GM21528 (cell line): ENCODE measurements around the gene PRELID1.

ENCODE experiments used
- ATAC-seq: cut with Tn5 transposase; IDR thresholded peaks from one replicate; pipeline ENCODE4 v1.9.1; 2021; ENCODE audit warnings: mild to moderate bottlenecking, moderate library complexity; ENCODE audit not compliant: unreplicated experiment, low FRiP score

Gene PRELID1

DNA sequence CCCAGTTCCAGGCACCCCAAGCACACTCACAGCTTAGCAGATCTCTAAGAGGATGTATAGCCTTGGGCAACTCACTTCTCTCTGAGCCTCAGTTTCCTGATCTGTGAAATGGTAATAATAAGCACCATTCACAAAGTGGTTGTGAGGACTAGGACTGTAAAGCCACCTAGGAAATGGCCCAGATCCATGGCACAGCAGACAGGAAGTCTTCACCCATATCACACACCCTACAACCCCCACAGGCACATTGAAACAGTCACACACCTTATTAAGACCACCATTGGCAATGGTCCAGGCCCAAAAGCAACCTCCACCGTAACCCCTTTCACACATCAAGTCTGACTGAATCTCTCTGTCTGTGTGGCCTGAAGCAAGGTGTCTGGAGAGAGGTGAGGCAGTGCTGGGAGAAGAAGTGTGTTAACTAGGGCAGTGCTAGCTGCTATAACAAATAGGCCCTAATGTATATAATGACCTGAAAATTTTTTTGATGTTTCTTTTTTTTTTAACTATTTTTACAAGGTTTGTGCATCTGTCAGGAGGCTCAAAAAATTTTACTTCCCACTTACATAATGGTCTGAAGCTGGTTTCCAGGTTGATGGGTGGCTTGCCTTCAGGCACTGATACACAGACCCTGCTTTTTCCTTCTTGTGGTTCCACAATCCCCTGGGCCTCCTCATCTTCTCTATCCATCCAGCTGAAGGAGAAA is 51.7 kb downstream of the PRELID1 start:
- no peak for ATAC-seq

DNA sequence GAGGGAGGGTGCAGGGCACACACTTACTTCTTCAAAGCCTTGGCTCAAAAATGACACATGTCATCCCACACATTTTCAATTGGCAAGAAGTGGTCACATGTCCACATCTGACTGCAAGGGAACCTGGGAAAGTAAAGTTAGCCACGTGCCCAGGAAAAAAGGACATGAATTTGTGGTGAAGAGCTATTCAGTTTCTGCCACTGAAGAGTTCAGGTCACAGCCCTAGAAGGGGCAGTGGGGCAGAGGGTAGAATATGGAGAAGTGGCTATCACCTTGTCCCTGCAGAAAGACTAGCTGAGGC is 52.2 kb downstream of the PRELID1 start:
- no peak for ATAC-seq
